ENCODE results near the gene ABCC4. TPM values are rescaled to one million over a fixed set of nuclear protein-coding genes. Genes with fewer than 3 reads are reported as not detected.

Gene ABCC4
- total and polyA plus RNA-seq, 8 donors = 24.7 to 60.9 (median 43.1) TPM

- peaks cover 0 to 59% of the 10 kb centered on the region in 2 donors for H3K36me3 ChIP-seq
- no peak for DNase-seq
- no peaks in the 10 kb centered on the region for H3K9me3 ChIP-seq
Measured at GRCh38 chr13:95074820-95075219, 226.4 kb downstream of the ABCC4 start.

DNA sequence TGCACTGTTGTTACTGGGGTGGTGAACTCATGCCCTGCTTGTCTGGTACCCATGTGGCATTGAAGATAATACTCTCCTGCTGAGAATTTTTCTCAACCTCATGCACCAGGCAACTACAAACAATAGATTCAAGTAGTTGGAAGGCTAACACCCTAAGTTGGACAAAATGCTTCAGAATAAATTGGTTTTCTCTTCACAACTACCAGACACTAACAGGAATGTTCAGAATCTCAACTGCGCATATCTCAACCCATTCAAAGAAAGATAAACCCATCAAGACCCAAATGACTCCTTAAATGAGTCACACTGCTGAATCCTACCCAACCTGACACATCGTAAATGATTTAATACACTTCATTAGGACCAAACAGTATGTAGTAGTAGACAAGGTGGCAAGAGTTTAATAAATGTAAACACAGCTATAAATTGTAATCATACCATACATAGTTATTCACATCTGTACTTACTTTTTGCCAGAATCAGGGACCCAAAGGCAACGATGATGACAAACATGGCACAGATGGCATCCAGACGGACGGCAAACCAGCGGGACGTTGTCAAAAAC, 227.4 kb downstream of the ABCC4 start:
- no peak for ATAC-seq

More at GRCh38 chr13:95074820-95075219, 226.4 kb downstream of the ABCC4 start:
- no peaks in the 10 kb centered on the region for H3K27me3 ChIP-seq
- TF ChIP-seq, protein P1, sequence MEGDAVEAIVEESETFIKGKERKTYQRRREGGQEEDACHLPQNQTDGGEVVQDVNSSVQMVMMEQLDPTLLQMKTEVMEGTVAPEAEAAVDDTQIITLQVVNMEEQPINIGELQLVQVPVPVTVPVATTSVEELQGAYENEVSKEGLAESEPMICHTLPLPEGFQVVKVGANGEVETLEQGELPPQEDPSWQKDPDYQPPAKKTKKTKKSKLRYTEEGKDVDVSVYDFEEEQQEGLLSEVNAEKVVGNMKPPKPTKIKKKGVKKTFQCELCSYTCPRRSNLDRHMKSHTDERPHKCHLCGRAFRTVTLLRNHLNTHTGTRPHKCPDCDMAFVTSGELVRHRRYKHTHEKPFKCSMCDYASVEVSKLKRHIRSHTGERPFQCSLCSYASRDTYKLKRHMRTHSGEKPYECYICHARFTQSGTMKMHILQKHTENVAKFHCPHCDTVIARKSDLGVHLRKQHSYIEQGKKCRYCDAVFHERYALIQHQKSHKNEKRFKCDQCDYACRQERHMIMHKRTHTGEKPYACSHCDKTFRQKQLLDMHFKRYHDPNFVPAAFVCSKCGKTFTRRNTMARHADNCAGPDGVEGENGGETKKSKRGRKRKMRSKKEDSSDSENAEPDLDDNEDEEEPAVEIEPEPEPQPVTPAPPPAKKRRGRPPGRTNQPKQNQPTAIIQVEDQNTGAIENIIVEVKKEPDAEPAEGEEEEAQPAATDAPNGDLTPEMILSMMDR (IDR thresholded peaks at IDR 0.05) = no peak
- H3K4me3 ChIP-seq = no peak overlapping the region
- intact Hi-C loops (cut with DNase I) = no loop called here
- H3K4me1 ChIP-seq = no peaks in the 10 kb centered on the region
- no peak for ATAC-seq
- no peak overlapping the region for H3K27ac ChIP-seq

GRCh38 chr13:95067303-95067702, 233.9 kb downstream of the ABCC4 start:
- no peak overlapping the region for H3K4me3 ChIP-seq
- H3K36me3 ChIP-seq = peaks cover 0 to 41% of the 10 kb centered on the region in 2 donors
- peak; percentile 38 for ATAC-seq
- intact Hi-C loops (cut with DNase I) = no loop called here
- no peaks in the 10 kb centered on the region for H3K9me3 ChIP-seq
- no peak for DNase-seq
- TF ChIP-seq, protein P1 (IDR thresholded peaks at IDR 0.05) = no peak
- no peak overlapping the region for H3K27ac ChIP-seq
- H3K4me1 ChIP-seq = no peaks in the 10 kb centered on the region
- H3K27me3 ChIP-seq = no peaks in the 10 kb centered on the region

More for the DNA sequence above, 227.4 kb downstream of the ABCC4 start:
- intact Hi-C loops (cut with DNase I) = no loop called here
- H3K9me3 ChIP-seq = no peaks in the 10 kb centered on the region
- H3K27me3 ChIP-seq = no peaks in the 10 kb centered on the region
- TF ChIP-seq, protein P1 (IDR thresholded peaks at IDR 0.05) = no peak
- no peaks in the 10 kb centered on the region for H3K4me1 ChIP-seq
- no peak for DNase-seq
- no peak overlapping the region for H3K4me3 ChIP-seq
- no peak overlapping the region for H3K27ac ChIP-seq
- H3K36me3 ChIP-seq = peaks cover 0 to 68% of the 10 kb centered on the region in 2 donors

DNA sequence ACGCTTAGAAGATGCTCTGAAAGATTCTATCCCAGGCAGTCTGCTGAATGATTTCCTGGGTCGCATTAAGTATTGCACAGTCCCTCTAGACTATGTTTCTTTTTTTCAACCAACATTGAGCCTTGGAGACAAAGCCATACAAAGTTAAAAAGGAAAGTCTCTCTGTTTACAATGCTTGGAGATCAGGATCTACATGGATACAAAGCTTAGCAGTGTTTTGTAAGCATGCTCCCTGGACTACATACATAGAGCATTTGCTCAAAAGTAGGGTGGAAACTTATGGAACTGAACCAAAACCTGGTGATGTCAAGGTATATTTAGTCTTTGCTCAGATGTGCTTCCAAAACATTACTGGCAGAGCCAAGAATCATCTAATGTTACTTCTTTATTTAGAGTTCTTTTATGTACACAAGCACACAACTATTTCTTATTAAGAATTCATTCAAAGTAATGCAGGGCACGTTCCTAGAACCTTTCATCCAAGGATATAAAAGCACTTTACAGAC, 241.2 kb downstream of the ABCC4 start:
- TF ChIP-seq, protein P1 (IDR thresholded peaks at IDR 0.05) = no peak
- H3K9me3 ChIP-seq = no peaks in the 10 kb centered on the region
- ATAC-seq = no peak
- no peak overlapping the region for H3K27ac ChIP-seq
- H3K27me3 ChIP-seq = no peaks in the 10 kb centered on the region
- peaks cover 0 to 4% of the 10 kb centered on the region in 2 donors for H3K36me3 ChIP-seq
- DNase-seq = no peak
- no peaks in the 10 kb centered on the region for H3K4me1 ChIP-seq
- H3K4me3 ChIP-seq = no peak overlapping the region
- intact Hi-C loops (cut with DNase I) = no loop called here

DNA sequence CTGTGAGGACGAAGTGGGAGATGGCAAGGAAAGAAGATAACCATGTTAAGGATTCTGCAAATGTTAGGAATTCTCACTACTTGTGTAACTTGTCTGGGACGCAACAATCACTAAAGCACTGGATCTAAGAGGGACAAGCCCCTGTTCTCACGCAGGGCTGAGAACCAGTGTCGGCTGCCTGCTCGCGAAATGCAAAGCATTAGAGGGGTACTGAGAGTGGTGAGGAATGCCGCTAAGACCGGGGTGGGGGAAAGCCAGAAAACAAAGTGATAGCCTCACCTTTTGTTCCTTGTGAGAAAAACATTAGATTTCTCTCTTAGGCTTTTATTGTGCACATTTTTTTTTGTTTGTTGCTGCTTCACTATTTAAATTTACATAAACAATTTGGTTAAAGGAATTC, 241.9 kb downstream of the ABCC4 start:
- DNase-seq = no peak

More for the DNA sequence above, 241.9 kb downstream of the ABCC4 start:
- Histone ChIP-seq H3K36me3 (peaks cover 0 to 4% of the 10 kb centered on the region in 2 donors), H3K4me1 (no peaks in the 10 kb centered on the region), H3K27ac (no peak overlapping the region), H3K4me3 (no peak overlapping the region), H3K9me3 (no peaks in the 10 kb centered on the region), H3K27me3 (no peaks in the 10 kb centered on the region)
- ATAC-seq = no peak
- TF ChIP-seq, protein P1 (IDR thresholded peaks at IDR 0.05) = no peak
- intact Hi-C loops (cut with DNase I) = no loop called here

Measured in left lung (tissue), 10 donors.